HG03066 (cell line): ENCODE results near the gene RBM8A.
A peak's percentile ranks its signal among the peaks of the same experiment; 100 is the strongest.

Experiments
- ATAC-seq: cut with Tn5 transposase; IDR thresholded peaks from one replicate; pipeline ENCODE4 v1.9.1; 2021; ENCODE audit warnings: low read depth; ENCODE audit not compliant: unreplicated experiment

The RBM8A gene

DNA sequence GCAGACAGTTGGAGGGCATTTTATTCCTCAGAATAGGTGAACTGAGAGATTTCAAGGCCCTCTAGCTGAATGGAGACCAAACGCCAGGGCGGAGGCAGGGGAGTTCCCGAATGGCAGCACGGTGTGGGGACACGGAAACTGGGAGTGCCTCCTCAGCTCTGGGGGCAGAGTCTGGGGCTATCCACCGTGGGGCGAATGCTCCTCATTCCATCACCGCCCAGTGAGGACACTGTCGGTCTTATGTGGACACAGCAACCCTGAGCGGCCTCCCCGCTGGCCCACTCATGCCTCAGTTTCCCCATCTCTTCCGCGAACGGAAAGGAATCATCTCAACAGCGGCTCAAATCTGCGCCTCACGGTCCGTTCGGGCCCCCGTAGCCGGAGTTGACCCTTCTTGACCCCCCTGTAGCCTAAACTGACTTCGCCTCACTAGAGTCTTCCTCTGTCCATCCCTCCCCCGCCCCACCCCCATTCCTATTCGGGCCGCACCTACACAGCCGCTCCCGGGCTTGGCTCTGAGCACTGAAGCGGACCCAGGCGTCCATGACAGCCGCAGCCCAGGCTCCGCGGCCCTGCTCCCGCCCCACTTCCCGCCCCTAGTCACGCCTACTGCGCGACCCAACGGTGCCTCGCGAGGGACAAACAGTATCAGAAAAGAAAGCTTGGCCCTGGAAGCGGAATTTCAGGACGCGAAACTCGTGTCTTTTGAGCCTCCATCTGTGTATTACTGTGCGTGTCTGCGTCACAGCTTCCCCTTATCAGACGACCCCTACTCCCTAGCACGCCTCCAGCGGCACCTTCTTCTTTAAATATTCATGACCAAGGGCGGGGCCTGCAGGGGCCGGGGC lies 8.9 kb downstream of the RBM8A start, which contains the start of gene PEX11B:
PEX11B (minus strand) TSS at position 574 of the 848 bp plus-strand sequence; CDS start at position 545, 29 bp downstream.
- peak; percentile 76 for ATAC-seq

DNA sequence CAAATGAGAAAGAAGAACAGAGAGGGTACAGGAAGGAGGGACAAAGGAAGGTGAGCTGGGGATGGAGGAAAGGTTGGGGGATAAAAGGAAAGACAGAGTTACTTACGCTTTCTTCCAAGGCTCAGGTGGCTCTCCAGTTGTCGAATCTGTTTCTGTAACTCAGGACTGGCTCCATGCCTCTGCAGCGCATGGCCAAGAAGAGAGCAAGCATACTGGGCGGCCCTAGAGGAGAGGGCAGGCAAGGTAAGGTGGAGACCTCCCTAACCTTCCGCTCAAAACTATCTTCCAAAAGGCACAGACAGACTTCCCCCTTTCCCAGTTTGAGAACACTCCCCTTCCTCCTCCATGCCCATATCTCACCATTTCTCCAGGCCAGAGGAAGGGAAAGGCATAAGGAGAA lies 9.7 kb downstream of the RBM8A start:
- no peak for ATAC-seq

DNA sequence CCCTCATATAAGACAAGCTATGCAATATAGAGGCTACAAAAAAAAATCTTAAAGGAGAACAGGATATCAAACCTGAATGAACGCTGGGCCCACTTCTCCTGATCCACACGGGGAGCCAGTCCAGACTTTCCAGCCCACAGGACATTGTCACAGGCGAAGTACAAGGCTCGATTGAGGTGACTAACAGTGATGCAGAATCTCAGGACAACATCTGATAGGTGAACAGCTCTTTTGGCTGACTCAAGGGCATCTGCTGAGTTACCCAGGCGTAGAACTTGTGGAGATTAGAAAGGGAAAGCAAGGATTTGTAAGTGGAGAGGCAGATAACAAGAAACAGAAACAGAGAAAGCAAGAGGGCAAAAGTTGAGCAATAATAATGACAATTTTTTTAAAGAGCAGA lies 10.5 kb downstream of the RBM8A start:
- ATAC-seq = no peak

- no peak for ATAC-seq
These were observed 15.1 kb downstream of the RBM8A start for GRCh38 chr1:145912128-145912641.

GRCh38 chr1:145908653-145909052 lies 18.6 kb downstream of the RBM8A start:
- ATAC-seq = no peak

GRCh38 chr1:145906954-145907753 lies 20.1 kb downstream of the RBM8A start:
- ATAC-seq = no peak

DNA sequence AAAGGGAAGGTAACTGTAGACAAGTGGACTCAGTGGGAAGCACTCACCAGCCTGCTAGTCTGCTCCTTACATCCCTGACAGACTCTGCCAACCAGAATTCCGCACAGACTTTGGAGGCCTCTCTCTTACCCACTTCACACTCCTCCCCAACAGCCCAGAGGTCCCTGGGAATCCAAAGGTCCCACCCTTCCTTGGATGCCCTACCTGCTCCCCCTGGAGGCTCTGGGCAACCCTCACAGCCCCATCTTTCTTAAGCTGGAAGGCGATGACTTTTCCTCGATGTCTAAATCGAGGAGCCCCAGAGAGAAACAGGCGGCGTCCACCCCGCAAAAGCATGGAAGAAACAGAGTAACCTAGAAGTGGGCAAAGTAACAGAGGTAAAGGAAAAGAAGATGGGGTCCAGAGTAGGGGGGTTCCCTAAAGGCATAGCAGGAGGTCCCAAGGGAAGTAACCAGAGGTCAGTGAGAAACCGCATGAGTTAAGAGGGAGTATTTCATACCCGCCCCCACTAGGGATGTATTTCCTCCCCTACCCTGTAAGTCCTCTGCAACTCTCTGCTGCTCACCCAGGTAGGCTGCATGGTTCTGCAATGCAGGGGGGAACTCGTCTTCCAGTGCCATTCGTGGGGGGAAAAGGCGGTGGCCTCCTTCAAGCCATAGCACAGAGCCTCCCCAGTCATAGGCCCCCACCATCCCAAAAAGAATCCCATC lies 25.8 kb downstream of the RBM8A start:
- ATAC-seq = no peak

DNA sequence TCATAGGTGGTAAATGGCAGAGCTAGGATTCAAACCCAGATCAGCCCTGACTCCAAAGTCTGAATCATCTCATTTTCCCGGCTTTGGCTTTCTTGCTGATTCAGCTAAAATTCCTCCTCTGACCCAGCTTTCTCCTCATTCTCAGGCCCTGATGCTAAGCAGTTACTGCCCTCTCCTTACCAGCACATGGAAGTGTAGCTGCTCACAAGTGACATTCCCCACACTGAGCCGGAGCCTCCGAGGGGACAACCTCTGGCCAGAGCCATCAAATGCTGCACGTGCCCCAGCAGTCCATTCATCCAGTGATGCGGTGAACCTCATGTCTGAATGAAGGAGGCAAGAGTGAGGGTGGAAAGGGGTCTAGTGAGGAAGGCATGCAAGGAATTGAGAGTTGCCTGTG lies 28.5 kb downstream of the RBM8A start:
- ATAC-seq = no peak

GRCh38 chr1:145897969-145898368 lies 29.3 kb downstream of the RBM8A start:
- ATAC-seq = no peak

GRCh38 chr1:145895471-145895870 lies 31.8 kb downstream of the RBM8A start:
- no peak for ATAC-seq

DNA sequence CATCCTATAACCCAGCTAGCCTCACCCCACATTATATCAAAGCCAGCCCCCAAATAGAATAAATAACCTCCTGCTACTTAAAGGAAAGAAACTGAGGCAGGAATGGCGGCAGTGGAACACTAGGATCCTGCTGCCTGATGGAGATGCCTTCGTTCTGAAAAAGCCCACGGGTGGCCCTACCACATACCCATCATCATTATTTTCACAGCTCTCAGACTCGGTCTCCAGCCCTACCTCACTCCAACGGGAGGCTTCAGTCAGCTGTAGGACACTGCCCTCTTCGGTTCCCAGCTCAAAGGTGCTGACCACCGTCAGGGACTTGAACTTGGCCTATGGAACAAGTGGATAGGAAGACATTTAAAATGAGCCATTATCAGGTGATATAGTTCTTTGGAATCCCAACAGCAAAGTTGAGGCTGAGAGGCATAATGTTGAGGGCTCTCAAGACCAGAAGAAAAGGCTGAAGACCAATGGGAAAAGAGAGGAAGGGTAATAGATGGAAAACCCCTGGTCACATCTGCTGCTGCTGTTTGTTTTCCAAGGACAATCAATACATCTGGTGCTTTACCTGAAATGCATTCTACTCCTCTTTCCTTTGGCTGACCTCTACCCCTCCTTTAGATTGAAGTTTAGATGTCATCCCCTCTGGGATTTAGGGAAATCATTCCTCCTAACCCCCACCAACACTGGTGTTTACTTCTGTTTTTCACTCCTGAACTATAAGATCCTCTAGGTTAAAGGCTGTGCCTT lies 33.8 kb downstream of the RBM8A start:
- no peak for ATAC-seq

DNA sequence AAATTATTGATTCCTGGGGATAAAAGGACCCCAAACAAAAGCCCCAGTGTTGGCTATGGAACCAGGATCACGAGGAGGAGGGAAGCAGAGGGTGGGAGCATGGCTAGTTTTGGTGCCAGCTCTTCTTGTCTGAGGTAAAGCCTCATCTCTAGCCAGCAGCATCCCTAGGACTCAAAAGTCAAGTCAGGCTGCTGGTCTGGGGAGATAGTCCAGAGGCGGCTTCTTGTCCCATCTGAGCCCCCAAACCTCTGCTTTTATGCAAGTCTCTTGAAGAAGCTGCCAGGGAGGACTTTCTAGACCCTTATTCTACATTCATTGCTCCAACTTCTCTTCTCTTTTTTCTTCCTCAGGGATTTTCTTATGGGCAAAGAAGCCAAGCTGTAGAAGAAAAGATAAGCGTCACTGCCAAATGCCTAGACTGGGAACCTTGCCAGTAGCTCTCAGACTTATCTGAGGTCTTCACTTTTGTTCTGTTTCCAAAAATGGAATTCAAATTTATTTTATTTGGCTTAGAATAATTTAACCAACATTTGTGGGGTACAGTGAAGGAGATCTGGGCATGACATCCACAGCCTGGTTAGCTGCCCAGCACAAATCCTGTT lies 34.7 kb downstream of the RBM8A start:
- ATAC-seq = no peak

GRCh38 chr1:145891587-145892485 lies 35.4 kb downstream of the RBM8A start:
- no peak for ATAC-seq

GRCh38 chr1:145891143-145891542 lies 36.1 kb downstream of the RBM8A start:
- ATAC-seq = no peak

GRCh38 chr1:145889722-145890121 lies 37.6 kb downstream of the RBM8A start:
- ATAC-seq = no peak

DNA sequence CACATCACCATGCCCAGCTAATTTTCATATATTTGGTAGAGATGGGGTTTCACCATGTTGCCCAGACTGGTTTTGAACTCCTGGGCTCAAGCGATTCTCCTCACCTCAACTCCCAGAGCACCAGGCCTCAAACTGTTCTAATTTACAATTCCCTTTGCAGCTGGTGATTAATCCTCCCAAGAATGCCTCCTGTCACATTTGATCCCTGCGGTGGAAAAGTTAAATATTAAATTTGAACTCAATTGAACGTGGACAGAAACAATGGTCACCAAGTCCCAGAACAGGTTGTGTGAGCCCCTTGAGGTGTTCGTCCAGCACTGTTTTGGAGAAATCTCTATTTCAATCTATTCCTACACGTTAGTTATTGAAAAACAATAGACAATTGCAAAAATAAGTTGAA lies 39.7 kb downstream of the RBM8A start:
- ATAC-seq = no peak

DNA sequence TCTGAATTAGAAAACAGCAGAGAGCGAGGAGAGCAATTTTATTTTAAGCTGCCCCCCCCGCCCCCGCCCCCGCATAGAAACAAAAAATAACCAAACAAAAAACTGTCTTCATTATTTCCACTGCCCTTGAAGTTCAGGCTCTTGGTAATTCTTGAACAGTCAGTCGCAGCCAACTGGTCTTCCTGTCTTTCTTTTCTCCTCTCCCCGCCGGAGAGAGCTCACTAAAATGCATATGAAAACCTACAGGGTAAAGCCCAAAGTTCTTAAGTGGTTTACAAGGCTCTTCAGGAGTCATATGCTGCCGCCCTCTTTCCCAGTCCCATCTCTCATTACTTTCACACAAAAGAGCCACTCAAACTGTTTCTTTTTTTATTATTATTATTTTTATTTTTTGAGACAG lies 40.5 kb downstream of the RBM8A start:
- ATAC-seq = no peak

DNA sequence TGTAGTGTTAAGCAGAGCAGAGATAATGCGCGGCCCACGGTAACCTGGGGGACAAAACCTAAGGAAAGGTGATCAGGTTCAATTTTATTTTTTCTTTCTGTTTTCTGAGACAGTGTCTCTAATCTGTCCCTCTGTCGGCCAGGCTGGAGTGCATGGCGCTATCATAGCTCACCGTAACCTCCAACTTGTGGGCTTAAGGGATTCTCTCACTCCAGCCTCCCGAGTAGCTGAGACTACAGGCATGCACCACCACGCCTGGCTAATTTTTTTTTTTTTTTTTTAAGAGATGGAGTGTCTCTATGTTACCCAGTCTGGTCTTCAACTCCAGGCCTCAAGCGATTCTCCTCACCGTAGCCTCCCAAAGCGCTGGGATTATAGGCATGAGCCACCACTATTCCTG lies 40.9 kb downstream of the RBM8A start:
- no peak for ATAC-seq
